HG02943 (cell line): ENCODE measurements around the gene SPACA6.

ENCODE experiments used
- ATAC-seq: cut with Tn5 transposase; IDR thresholded peaks from one replicate; pipeline ENCODE4 v1.9.1; 2021; ENCODE audit warnings: mild to moderate bottlenecking, low read depth, moderate library complexity; ENCODE audit not compliant: unreplicated experiment

Gene SPACA6

GRCh38 chr19:51703575-51704515, 10.7 kb downstream of the SPACA6 start:
- peak; percentile 79 for ATAC-seq

GRCh38 chr19:51704626-51705025, 11.5 kb downstream of the SPACA6 start:
- no peak for ATAC-seq

GRCh38 chr19:51706296-51706695, 13.2 kb downstream of the SPACA6 start:
- ATAC-seq, result no peak

GRCh38 chr19:51706885-51707284, 13.8 kb downstream of the SPACA6 start:
- no peak for ATAC-seq

- ATAC-seq, result no peak
Measured at GRCh38 chr19:51708811-51709210, 15.7 kb downstream of the SPACA6 start.

GRCh38 chr19:51709575-51709974, 16.4 kb downstream of the SPACA6 start:
- no peak for ATAC-seq

GRCh38 chr19:51710163-51710562, 17.0 kb downstream of the SPACA6 start:
- ATAC-seq, result no peak

- no peak for ATAC-seq
Measured at GRCh38 chr19:51711702-51712101, 18.6 kb downstream of the SPACA6 start.

- no peak for ATAC-seq
Measured at GRCh38 chr19:51712461-51713081, 19.4 kb downstream of the SPACA6 start.

- no peak for ATAC-seq
Measured at GRCh38 chr19:51713319-51714285, 20.5 kb downstream of the SPACA6 start.

GRCh38 chr19:51714848-51715247, 21.7 kb downstream of the SPACA6 start:
- ATAC-seq, result no peak

GRCh38 chr19:51715850-51716249, 22.7 kb downstream of the SPACA6 start:
- ATAC-seq, result no peak

GRCh38 chr19:51716925-51717324, 23.8 kb downstream of the SPACA6 start:
- ATAC-seq, result no peak

GRCh38 chr19:51719251-51719988, 26.3 kb downstream of the SPACA6 start:
- ATAC-seq, result no peak

GRCh38 chr19:51721905-51722304, 28.8 kb downstream of the SPACA6 start:
- no peak for ATAC-seq

GRCh38 chr19:51722492-51722891, 29.4 kb downstream of the SPACA6 start:
- no peak for ATAC-seq

- ATAC-seq, result no peak
Measured at GRCh38 chr19:51724543-51724942, 31.4 kb downstream of the SPACA6 start.

GRCh38 chr19:51726049-51726448, 32.9 kb downstream of the SPACA6 start:
- ATAC-seq, result no peak

- no peak for ATAC-seq
Measured at GRCh38 chr19:51727349-51727880, 34.3 kb downstream of the SPACA6 start.

- ATAC-seq, result no peak
Measured at GRCh38 chr19:51729781-51730180, 36.7 kb downstream of the SPACA6 start.
